H1 (cell line): ENCODE results near the gene CLEC16A. TPM values are rescaled to one million over a fixed set of nuclear protein-coding genes. Genes with fewer than 3 reads are reported as not detected.

ENCODE experiments used
- CHD2 ChIP-seq: IDR thresholded peaks from 2 replicates; pipeline ENCODE4 v1.6.1; 2012; ENCODE audit warnings: low read length, improper control_type of control experiment
- JUND ChIP-seq: IDR thresholded peaks from 2 replicates; pipeline ENCODE4 v1.6.1; 2011; ENCODE audit warnings: mild to moderate bottlenecking, improper control_type of control experiment, low read length
- KDM1A ChIP-seq: fragments of 200-600, 300-600 bp; sonication (generic); IDR thresholded peaks from 2 replicates; pipeline ENCODE4 v1.7.1; 2016; ENCODE audit warnings: mild to moderate bottlenecking, low read length, borderline replicate concordance
- USF2 ChIP-seq: IDR thresholded peaks from 2 replicates; pipeline ENCODE4 v1.6.1; 2011; ENCODE audit warnings: low read length, improper control_type of control experiment
- polyA plus RNA-seq, 7 experiments: library from polyadenylated mRNA; depleted of rRNA in 3 of 7; stranded (reverse) in 5 of 7; unstranded in 2 of 7; fragments of >200 nt in 5 of 7; fragments of 200-250 nt in 2 of 7; gene quantifications; 1 replicate in 5 of 7; 2 replicates in 1 of 7; 4 replicates in 1 of 7; pipeline versions ENCODE4 v1.2.1 to v1.2.3, GENCODE V29; 2011 to 2013; ENCODE audit warnings: missing spikeins in 2 of 7, mixed read lengths in 2 of 7
- total RNA-seq: library from RNA; stranded (reverse); fragmentation: NEBNext Ultra II Directional; extraction: Animal tissue kit (Norgen Biotek cat#: 25700); gene quantifications from 2 replicates; pipeline ENCODE4 v1.2.1, GENCODE V29; 2021

Gene CLEC16A
- total and polyA plus RNA-seq, 2 of the 8 experiments (the other 6 are each of a cell fraction or from before 2014, with no cell fraction given), result 7.6 to 19.3 TPM

DNA sequence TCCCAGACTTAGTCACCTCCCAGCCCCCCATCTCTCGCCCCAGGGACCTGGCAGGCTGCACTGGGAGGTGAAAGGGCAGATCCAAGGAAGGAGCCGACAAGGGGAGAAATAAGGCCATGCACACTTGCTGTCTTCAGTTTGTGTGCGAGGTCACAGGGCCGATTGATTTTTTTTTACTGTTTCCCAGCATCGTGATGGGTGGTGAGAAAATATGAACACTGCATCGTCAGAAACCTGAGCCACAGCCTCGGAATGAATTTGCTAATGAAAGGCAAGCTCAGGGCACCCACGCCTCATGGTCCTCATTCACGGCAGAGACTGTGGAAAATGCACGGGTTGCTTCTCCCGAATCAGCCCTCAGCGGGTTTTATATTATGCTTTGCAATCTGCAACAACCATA, 213.7 kb downstream of the CLEC16A start (continued):
- TF ChIP-seq USF2 (no peak), JUND (no peak), KDM1A (no peak), CHD2 (no peak)
